Stimulated activated naive CD4-positive, alpha-beta T cell treated with Interleukin-2 at 50 U/mL for 16 hours (primary cell): Measurements from ENCODE around the gene EVA1B.

Source experiments
- DNase-seq: peaks from one replicate; lab custom pipeline; 2025; lab: John Stamatoyannopoulos, UW

Gene EVA1B

GRCh38 chr1:36279110-36279788 is 44.2 kb downstream of the EVA1B start:
- DNase-seq: no peak

- no peak for DNase-seq
These were observed 46.8 kb downstream of the EVA1B start for GRCh38 chr1:36276688-36277087.

GRCh38 chr1:36274201-36274600 is 49.2 kb downstream of the EVA1B start:
- no peak for DNase-seq

- no peak for DNase-seq
These were observed 50.4 kb downstream of the EVA1B start for GRCh38 chr1:36273024-36273423.
